H9 (cell line): ENCODE data around the gene SEMA7A. TPM values are rescaled to one million over a fixed set of nuclear protein-coding genes. Genes with fewer than 3 reads are reported as not detected.
A peak's percentile ranks its signal among the peaks of the same experiment; 100 is the strongest.

Source experiments
- DNase-seq: peaks from one replicate; pipeline ENCODE4 v3.0.0-alpha.2; 2017
- H2AFZ ChIP-seq: one replicate; pipeline ENCODE4 v1.6.1; 2013; ENCODE audit warnings: mild to moderate bottlenecking, low read length, control low read depth, moderate library complexity
- H2AK5ac ChIP-seq: 2 replicates; pipeline ENCODE4 v1.6.1; 2013; ENCODE audit warnings: low read length, control low read depth, mixed read lengths; ENCODE audit not compliant: insufficient read length
- H2BK120ac ChIP-seq: one replicate; pipeline ENCODE4 v1.6.1; 2013; ENCODE audit warnings: low read depth, mild to moderate bottlenecking, low read length, control low read depth, inconsistent platforms; ENCODE audit not compliant: poor library complexity, severe bottlenecking
- H2BK12ac ChIP-seq: 2 replicates; pipeline ENCODE4 v1.6.1; 2013; ENCODE audit warnings: low read length, control low read depth, mixed read lengths, low read depth; ENCODE audit not compliant: insufficient read length
- H2BK15ac ChIP-seq: 2 replicates; pipeline ENCODE4 v1.6.1; 2013; ENCODE audit warnings: low read depth, low read length, control low read depth
- H2BK20ac ChIP-seq: one replicate; pipeline ENCODE4 v1.6.1; 2013; ENCODE audit warnings: low read depth, mild to moderate bottlenecking, low read length, control low read depth, inconsistent platforms; ENCODE audit not compliant: poor library complexity, severe bottlenecking
- H2BK5ac ChIP-seq: 2 replicates; pipeline ENCODE4 v1.6.1; 2013; ENCODE audit warnings: low read length, control low read depth, mixed read lengths; ENCODE audit not compliant: insufficient read length
- H3K14ac ChIP-seq: 2 replicates; pipeline ENCODE4 v1.6.1; 2013; ENCODE audit warnings: low read length, control low read depth; ENCODE audit not compliant: insufficient read depth
- H3K18ac ChIP-seq: 2 replicates; pipeline ENCODE4 v1.6.1; 2013; ENCODE audit warnings: low read depth, mild to moderate bottlenecking, mixed read lengths, low read length, control low read depth; ENCODE audit not compliant: insufficient read length
- H3K23ac ChIP-seq: 2 replicates; pipeline ENCODE4 v1.6.1; 2013; ENCODE audit warnings: low read length, control low read depth, mixed read lengths, low read depth; ENCODE audit not compliant: insufficient read length
- H3K23me2 ChIP-seq: 2 replicates; pipeline ENCODE4 v1.6.1; 2013; ENCODE audit warnings: low read depth, mild to moderate bottlenecking, mixed read lengths, low read length, control low read depth; ENCODE audit not compliant: insufficient read length, poor library complexity, severe bottlenecking
- H3K27ac ChIP-seq: 2 replicates; pipeline ENCODE4 v1.5.1; 2013; ENCODE audit warnings: low read length, control low read depth, mixed read lengths, low read depth; ENCODE audit not compliant: insufficient read length
- H3K27me3 ChIP-seq: 2 replicates; pipeline ENCODE4 v1.6.1; 2013; ENCODE audit warnings: low read length, control low read depth, inconsistent platforms; ENCODE audit not compliant: insufficient read depth
- H3K4ac ChIP-seq: 2 replicates; pipeline ENCODE4 v1.6.1; 2013; ENCODE audit warnings: low read depth, mild to moderate bottlenecking, control low read depth, inconsistent platforms, low read length, moderate library complexity
- H3K4me1 ChIP-seq: 2 replicates; pipeline ENCODE4 v1.6.1; 2013; ENCODE audit warnings: low read length, control low read depth, inconsistent platforms; ENCODE audit not compliant: insufficient read depth
- H3K4me2 ChIP-seq: 2 replicates; pipeline ENCODE4 v1.6.1; 2013; ENCODE audit warnings: low read length, control low read depth, mixed read lengths; ENCODE audit not compliant: insufficient read length, insufficient read depth
- H3K56ac ChIP-seq: 2 replicates; pipeline ENCODE4 v1.6.1; 2013; ENCODE audit warnings: low read depth, mild to moderate bottlenecking, mixed read lengths, low read length, control low read depth; ENCODE audit not compliant: insufficient read length
- H3K79me1 ChIP-seq: 2 replicates; pipeline ENCODE4 v1.6.1; 2013; ENCODE audit warnings: low read depth, mild to moderate bottlenecking, moderate library complexity, low read length, control low read depth, inconsistent platforms; ENCODE audit not compliant: insufficient read depth, poor library complexity, severe bottlenecking
- H3K79me2 ChIP-seq: 2 replicates; pipeline ENCODE4 v1.6.1; 2013; ENCODE audit warnings: low read length, control low read depth, inconsistent platforms; ENCODE audit not compliant: insufficient read depth
- H3K9ac ChIP-seq: 2 replicates; pipeline ENCODE4 v1.6.1; 2013; ENCODE audit warnings: low read length, control low read depth, mixed read lengths; ENCODE audit not compliant: insufficient read length; ENCODE audit errors: extremely low read depth
- H3K9me3 ChIP-seq: one replicate; pipeline ENCODE4 v1.6.1; 2013; ENCODE audit warnings: low read depth, low read length, inconsistent platforms; ENCODE audit not compliant: control insufficient read depth
- H3T11ph ChIP-seq: one replicate; pipeline ENCODE4 v1.6.1; 2013; ENCODE audit warnings: mild to moderate bottlenecking, low read length, control low read depth, inconsistent platforms
- H4K20me1 ChIP-seq: one replicate; pipeline ENCODE4 v1.6.1; 2013; ENCODE audit not compliant: control insufficient read depth, insufficient read length, insufficient read depth
- H4K5ac ChIP-seq: 2 replicates; pipeline ENCODE4 v1.6.1; 2013; ENCODE audit warnings: low read depth, mild to moderate bottlenecking, mixed read lengths, low read length, control low read depth; ENCODE audit not compliant: insufficient read length
- H4K8ac ChIP-seq: replicated peaks from 2 replicates; pipeline ENCODE4 v1.6.1; 2013; ENCODE audit warnings: low read length, control low read depth, mixed read lengths, low read depth; ENCODE audit not compliant: insufficient read length
- H4K91ac ChIP-seq: 2 replicates; pipeline ENCODE4 v1.6.1; 2013; ENCODE audit warnings: low read depth, mild to moderate bottlenecking, moderate library complexity, mixed read lengths, low read length, control low read depth; ENCODE audit not compliant: insufficient read length
- H3K27ac Mint-ChIP-seq, 3 experiments: 2 replicates in 2 of 3; 3 replicates in 1 of 3; pipeline ENCODE4 v1.8.0; 2020 to 2021; ENCODE audit warnings: mixed read lengths in 3 of 3, mild to moderate bottlenecking in 1 of 3, moderate library complexity in 1 of 3
- H3K27me3 Mint-ChIP-seq: 2 replicates; pipeline ENCODE4 v1.8.0; 2021; ENCODE audit warnings: low read depth, mild to moderate bottlenecking, moderate library complexity, mixed read lengths
- H3K36me3 Mint-ChIP-seq, 3 experiments: 2 replicates in 2 of 3; 3 replicates in 1 of 3; pipeline ENCODE4 v1.8.0; 2020 to 2021; ENCODE audit warnings: low read depth in 3 of 3, mixed read lengths in 3 of 3; ENCODE audit not compliant: insufficient read depth in 1 of 3
- H3K4me1 Mint-ChIP-seq, 2 experiments: 2 replicates each; pipeline ENCODE4 v1.8.0; 2020; ENCODE audit warnings: mixed read lengths in 2 of 2
- H3K4me3 Mint-ChIP-seq, 2 experiments: 2 replicates in 1 of 2; 3 replicates in 1 of 2; pipeline ENCODE4 v1.8.0; 2020 to 2021; ENCODE audit warnings: mild to moderate bottlenecking in 2 of 2, mixed read lengths in 2 of 2, moderate library complexity in 1 of 2
- H3K9me3 Mint-ChIP-seq, 2 experiments: 2 replicates in 1 of 2; 3 replicates in 1 of 2; pipeline ENCODE4 v1.8.0; 2020; ENCODE audit warnings: mild to moderate bottlenecking in 2 of 2, mixed read lengths in 2 of 2, moderate library complexity in 1 of 2
- CTCF ChIP-seq: fragments of 200-600 bp; sonication (generic); conservative IDR thresholded peaks from 3 replicates; pipeline ENCODE4 v1.8.0; 2021; ENCODE audit warnings: antibody characterized with exemption, mild to moderate bottlenecking
- WGBS: extraction: QIAGEN DNeasy Blood & Tissue Kit; methylation state at CpG from one replicate; pipeline ENCODE4 v1.1.7; 2013; ENCODE audit warnings: missing lambda C conversion rate, low lambda C conversion rate, mixed read lengths; ENCODE audit not compliant: insufficient read length; ENCODE audit errors: extremely low coverage; 5-methylcytosine and 5-hydroxymethylcytosine counted together
- total RNA-seq: library from RNA; stranded (reverse); gene quantifications from 2 replicates; pipeline ENCODE4 v1.2.1, GENCODE V29; 2021

SEMA7A gene
- total RNA-seq, 1 experiment from 2014 or later: 5.7 TPM

GRCh38 chr15:74408385-74408784, 25.4 kb downstream of the SEMA7A start:
- Histone ChIP-seq H4K91ac (no peak overlapping the region), H3K4me1 (no peaks in the 10 kb centered on the region; the same call in 1 of the 2 replicates), H3T11ph (no peak overlapping the region), H2AFZ (no peak overlapping the region), H2BK20ac (no peak overlapping the region), H2BK15ac (no peak overlapping the region), H2BK12ac (no peak overlapping the region), H4K8ac (no peak overlapping the region), H3K4me2 (no peak overlapping the region), H3K27me3 (no peaks in the 10 kb centered on the region), H3K18ac (no peak overlapping the region), H3K14ac (no peak overlapping the region), H3K79me1 (no peaks in the 10 kb centered on the region), H3K9me3 (no peaks in the 10 kb centered on the region), H3K79me2 (no peaks in the 10 kb centered on the region), H3K23me2 (no peaks in the 10 kb centered on the region), H2AK5ac (no peak overlapping the region), H2BK5ac (no peak overlapping the region), H3K27ac (no peak overlapping the region), H3K23ac (no peak overlapping the region), H4K5ac (no peak overlapping the region), H3K4ac (no peak overlapping the region), H2BK120ac (no peak overlapping the region), H3K9ac (no peak overlapping the region), H3K56ac (no peak overlapping the region), H4K20me1 (no peaks in the 10 kb centered on the region)
- no peak for TF ChIP-seq CTCF
- H3K27me3 Mint-ChIP-seq: no peaks in the 10 kb centered on the region; the same call in 1 of the 2 replicates
- peaks cover 3 to 8% (median 5%) of the 10 kb centered on the region in 3 experiments; a peak in 3 of 7 replicates for H3K36me3 Mint-ChIP-seq
- H3K27ac Mint-ChIP-seq: peak overlapping the region in 1 of 3 experiments; percentile 33; a peak in 1 of 7 replicates
- WGBS: no CpG with 5 or more reads among the region's 2 CpGs
- H3K4me1 Mint-ChIP-seq: peaks cover 9 to 24% of the 10 kb centered on the region in 2 experiments
- no peak overlapping the region for H3K4me3 Mint-ChIP-seq
- no peaks in the 10 kb centered on the region for H3K9me3 Mint-ChIP-seq
- no peak for DNase-seq
